ENCODE measurements around the gene CLIC4. TPM values are rescaled to one million over a fixed set of nuclear protein-coding genes. Genes with fewer than 3 reads are reported as not detected.

The CLIC4 gene
- total RNA-seq, 1 donor from 2014 or later: 353 TPM

GRCh38 chr1:24826510-24826909 lies 81.3 kb downstream of the CLIC4 start:
- Histone ChIP-seq H3K79me2 (ENCODE audit: insufficient read depth, low read length) (peaks cover 99% of the 10 kb centered on the region), H2AFZ (ENCODE audit: low read depth, low read length) (no peak overlapping the region), H3K4me3 (ENCODE audit: insufficient read depth, low read depth, low read length) (no peak overlapping the region), H3K36me3 (ENCODE audit: insufficient read depth, low read length) (peaks cover 19% of the 10 kb centered on the region), H3K27me3 (ENCODE audit: insufficient read depth, low read length) (no peaks in the 10 kb centered on the region), H3K4me1 (ENCODE audit: insufficient read depth, low read length) (peaks cover 8% of the 10 kb centered on the region), H4K20me1 (ENCODE audit: insufficient read depth, low read length) (peaks cover 96% of the 10 kb centered on the region), H3K4me2 (ENCODE audit: low read length) (no peak overlapping the region), H3K9ac (ENCODE audit: low read length) (no peak overlapping the region), H3K27ac (ENCODE audit: low read depth, low read length) (no peak overlapping the region), H3K9me3 (ENCODE audit: insufficient read depth, low read depth, low read length) (no peaks in the 10 kb centered on the region)
- Mint-ChIP-seq H3K9me3 (ENCODE audit: unreplicated experiment) (no peaks in the 10 kb centered on the region), H3K27me3 (ENCODE audit: low read depth, unreplicated experiment) (no peaks in the 10 kb centered on the region), H3K4me3 (ENCODE audit: unreplicated experiment) (no peak overlapping the region), H3K27ac (ENCODE audit: unreplicated experiment) (no peak overlapping the region), H3K4me1 (ENCODE audit: low read depth, unreplicated experiment) (peaks cover 33% of the 10 kb centered on the region), H3K36me3 (ENCODE audit: low read depth, unreplicated experiment) (peaks cover 7% of the 10 kb centered on the region)
- DNase-seq (ENCODE audit: low read depth) (no peak), FAIRE-seq (no peak)
- no peak for TF ChIP-seq EZH2 (IDR thresholded peaks at IDR 0.05; ENCODE audit: insufficient read depth, low read length)
- TF ChIP-seq CTCF (IDR thresholded peaks at IDR 0.05; ENCODE audit: insufficient read depth, low read depth, low read length): no peak

GRCh38 chr1:24827379-24828135 lies 82.3 kb downstream of the CLIC4 start:
- TF ChIP-seq EZH2 (IDR thresholded peaks at IDR 0.05; ENCODE audit: insufficient read depth, low read length) (no peak), CTCF (IDR thresholded peaks at IDR 0.05; ENCODE audit: insufficient read depth, low read depth, low read length) (no peak)
- H3K27me3 ChIP-seq (ENCODE audit: insufficient read depth, low read length): no peaks in the 10 kb centered on the region
- peaks cover 15% of the 10 kb centered on the region for H3K36me3 ChIP-seq (ENCODE audit: insufficient read depth, low read length)
- peaks cover 33% of the 10 kb centered on the region for H3K4me1 Mint-ChIP-seq (ENCODE audit: low read depth, unreplicated experiment)
- no peak overlapping the region for H3K4me3 ChIP-seq (ENCODE audit: insufficient read depth, low read depth, low read length)
- H3K36me3 Mint-ChIP-seq (ENCODE audit: low read depth, unreplicated experiment): peaks cover 7% of the 10 kb centered on the region
- H3K4me1 ChIP-seq (ENCODE audit: insufficient read depth, low read length): peaks cover 8% of the 10 kb centered on the region
- H3K9ac ChIP-seq (ENCODE audit: low read length): no peak overlapping the region
- no peak overlapping the region for H3K4me3 Mint-ChIP-seq (ENCODE audit: unreplicated experiment)
- H3K27ac Mint-ChIP-seq (ENCODE audit: unreplicated experiment): no peak overlapping the region
- DNase-seq (ENCODE audit: low read depth) (no peak), FAIRE-seq (no peak)
- no peaks in the 10 kb centered on the region for H3K27me3 Mint-ChIP-seq (ENCODE audit: low read depth, unreplicated experiment)
- H3K9me3 Mint-ChIP-seq (ENCODE audit: unreplicated experiment): no peaks in the 10 kb centered on the region
- no peak overlapping the region for H2AFZ ChIP-seq (ENCODE audit: low read depth, low read length)
- no peak overlapping the region for H3K4me2 ChIP-seq (ENCODE audit: low read length)
- peaks cover 90% of the 10 kb centered on the region for H4K20me1 ChIP-seq (ENCODE audit: insufficient read depth, low read length)
- H3K79me2 ChIP-seq (ENCODE audit: insufficient read depth, low read length): peaks cover 93% of the 10 kb centered on the region
- no peak overlapping the region for H3K27ac ChIP-seq (ENCODE audit: low read depth, low read length)
- no peaks in the 10 kb centered on the region for H3K9me3 ChIP-seq (ENCODE audit: insufficient read depth, low read depth, low read length)

Data from astrocyte (in vitro differentiated cells and primary cell).